GM12878 (cell line): ENCODE results near the gene LMAN1L. TPM values are rescaled to one million over a fixed set of nuclear protein-coding genes. Genes with fewer than 3 reads are reported as not detected.

Experiments used
- ATF7 ChIP-seq: fragments of 450-650 bp; IDR thresholded peaks from 2 replicates; pipeline ENCODE4 v1.6.1; 2016; ENCODE audit warnings: low read depth, mild to moderate bottlenecking
- CBX3 ChIP-seq: fragments of 200-600 bp; sonication (generic); IDR thresholded peaks from 2 replicates; pipeline ENCODE4 v1.6.1; 2016; ENCODE audit warnings: low read depth, borderline replicate concordance
- CBX5 ChIP-seq: sonication (generic); IDR thresholded peaks from 2 replicates; pipeline ENCODE4 v1.6.1; 2016; ENCODE audit warnings: low read depth, moderate library complexity, mild to moderate bottlenecking, inconsistent platforms
- CHD4 ChIP-seq: fragments of 200-600 bp; sonication (generic); IDR thresholded peaks from 2 replicates; pipeline ENCODE4 v1.6.1; 2016; ENCODE audit warnings: mild to moderate bottlenecking
- DPF2 ChIP-seq: fragments of 450-650 bp; IDR thresholded peaks from 2 replicates; pipeline ENCODE4 v1.6.1; 2017; ENCODE audit warnings: mild to moderate bottlenecking
- E2F8 ChIP-seq: fragments of 450-650 bp; IDR thresholded peaks from 2 replicates; pipeline ENCODE4 v1.6.1; 2018; ENCODE audit warnings: mild to moderate bottlenecking, low read depth, moderate library complexity; ENCODE audit not compliant: partially characterized antibody
- ETV6 ChIP-seq, 2 experiments: fragments of 450-650 bp in 1 of 2; IDR thresholded peaks in 1 of 2; conservative IDR thresholded peaks in 1 of 2; 2 replicates each; pipeline ENCODE4 v1.6.1; 2014; ENCODE audit warnings: antibody characterized with exemption in 1 of 2, borderline replicate concordance in 1 of 2, low read depth in 1 of 2, mild to moderate bottlenecking in 1 of 2, moderate library complexity in 1 of 2
- FOXM1 ChIP-seq: IDR thresholded peaks from 2 replicates; pipeline ENCODE4 v1.6.1; 2012; ENCODE audit warnings: low read depth, mild to moderate bottlenecking, inconsistent platforms, low read length, moderate library complexity
- IKZF1 ChIP-seq: fragments of 450-650 bp; conservative IDR thresholded peaks from 2 replicates; pipeline ENCODE4 v1.6.1; 2017; ENCODE audit warnings: antibody characterized with exemption, mild to moderate bottlenecking
- JUND ChIP-seq: IDR thresholded peaks from 2 replicates; pipeline ENCODE4 v1.6.1; 2012; ENCODE audit warnings: low read depth, mild to moderate bottlenecking, low read length, improper control_type of control experiment, moderate library complexity
- RB1 ChIP-seq: fragments of 450-650 bp; formaldehyde crosslinking; IDR thresholded peaks from 2 replicates; pipeline ENCODE4 v1.6.1; 2017; ENCODE audit warnings: mild to moderate bottlenecking, borderline replicate concordance
- RELA ChIP-seq: fragments of 450-650 bp; IDR thresholded peaks from 2 replicates; pipeline ENCODE4 v1.8.0; 2014; ENCODE audit warnings: borderline replicate concordance; ENCODE audit not compliant: partially characterized antibody
- SIX5 ChIP-seq: IDR thresholded peaks from 2 replicates; pipeline ENCODE4 v1.6.1; 2011; ENCODE audit warnings: mild to moderate bottlenecking, low read depth, low read length, moderate library complexity; ENCODE audit not compliant: severe bottlenecking
- SMARCA5 ChIP-seq: fragments of 450-650 bp; IDR thresholded peaks from 2 replicates; pipeline ENCODE4 v1.6.1; 2017; ENCODE audit warnings: mild to moderate bottlenecking
- polyA plus RNA-seq, 11 experiments: library from polyadenylated mRNA; depleted of rRNA in 4 of 11; unstranded in 6 of 11; stranded (reverse) in 5 of 11; fragments of >200 nt; fragmentation: Nextera tagmentation in 4 of 11; fragmentation: Illumina TruSeq in 1 of 11; extraction: Ambion mirVana in 4 of 11; extraction: Trizol in 1 of 11; gene quantifications; 1 replicate in 1 of 11; 2 replicates in 10 of 11; pipeline versions ENCODE4 v1.2.1 to v1.2.3, GENCODE V29; 2011 to 2016; ENCODE audit warnings: inconsistent platforms in 2 of 11, missing spikeins in 2 of 11, low read depth in 1 of 11
- total RNA-seq, 4 experiments: library from RNA; depleted of rRNA in 3 of 4; stranded (reverse); fragments of >200 nt in 3 of 4; fragmentation: Illumina TruSeq in 1 of 4; extraction: Trizol in 1 of 4; gene quantifications; 2 replicates each; pipeline versions ENCODE4 v1.2.1 to v1.2.3, GENCODE V29; 2013 to 2021
- TF ChIP-seq, protein P1 (sequence below): fragments of 450-650 bp; formaldehyde crosslinking; IDR thresholded peaks from 2 replicates; pipeline ENCODE4 v1.4.0; 2022; ENCODE audit warnings: mild to moderate bottlenecking, moderate library complexity
- TF ChIP-seq, protein P2 (sequence below): IDR thresholded peaks from 2 replicates; pipeline ENCODE4 v1.6.1; 2012; ENCODE audit warnings: low read depth, low read length, improper control_type of control experiment

The LMAN1L gene
- total and polyA plus RNA-seq, 10 of the 15 experiments (the other 5 are each of a cell fraction or from before 2014, with no cell fraction given) = not detected

- TF ChIP-seq ETV6 (conservative IDR thresholded peaks at IDR 0.05 in 1 of 2, IDR thresholded peaks at IDR 0.05 in 1 of 2; ENCODE audit: borderline replicate concordance in 1 of 2, low read depth in 1 of 2) (no peak), FOXM1 (no peak), JUND (no peak), SIX5 (no peak), RB1 (no peak), RELA (peak; percentile 54), CBX5 (no peak), E2F8 (no peak), ATF7 (no peak), DPF2 (no peak; the same call in 1 of the 2 replicates), CHD4 (no peak), SMARCA5 (0 out of 2 replicates have a peak, but pooled peaks have one; percentile 61), IKZF1 (no peak), CBX3 (no peak)
- TF ChIP-seq, protein P1, sequence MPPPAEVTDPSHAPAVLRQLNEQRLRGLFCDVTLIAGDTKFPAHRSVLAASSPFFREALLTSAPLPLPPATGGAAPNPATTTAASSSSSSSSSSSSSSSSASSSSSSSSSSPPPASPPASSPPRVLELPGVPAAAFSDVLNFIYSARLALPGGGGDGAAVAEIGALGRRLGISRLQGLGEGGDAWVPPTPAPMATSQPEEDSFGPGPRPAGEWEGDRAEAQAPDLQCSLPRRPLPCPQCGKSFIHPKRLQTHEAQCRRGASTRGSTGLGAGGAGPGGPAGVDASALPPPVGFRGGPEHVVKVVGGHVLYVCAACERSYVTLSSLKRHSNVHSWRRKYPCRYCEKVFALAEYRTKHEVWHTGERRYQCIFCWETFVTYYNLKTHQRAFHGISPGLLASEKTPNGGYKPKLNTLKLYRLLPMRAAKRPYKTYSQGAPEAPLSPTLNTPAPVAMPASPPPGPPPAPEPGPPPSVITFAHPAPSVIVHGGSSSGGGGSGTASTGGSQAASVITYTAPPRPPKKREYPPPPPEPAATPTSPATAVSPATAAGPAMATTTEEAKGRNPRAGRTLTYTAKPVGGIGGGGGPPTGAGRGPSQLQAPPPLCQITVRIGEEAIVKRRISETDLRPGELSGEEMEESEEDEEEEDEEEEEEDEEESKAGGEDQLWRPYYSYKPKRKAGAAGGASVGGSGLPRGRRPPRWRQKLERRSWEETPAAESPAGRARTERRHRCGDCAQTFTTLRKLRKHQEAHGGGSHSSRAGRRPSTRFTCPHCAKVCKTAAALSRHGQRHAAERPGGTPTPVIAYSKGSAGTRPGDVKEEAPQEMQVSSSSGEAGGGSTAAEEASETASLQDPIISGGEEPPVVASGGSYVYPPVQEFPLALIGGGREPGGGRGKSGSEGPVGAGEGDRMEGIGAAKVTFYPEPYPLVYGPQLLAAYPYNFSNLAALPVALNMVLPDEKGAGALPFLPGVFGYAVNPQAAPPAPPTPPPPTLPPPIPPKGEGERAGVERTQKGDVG = no peak
- TF ChIP-seq, protein P2, sequence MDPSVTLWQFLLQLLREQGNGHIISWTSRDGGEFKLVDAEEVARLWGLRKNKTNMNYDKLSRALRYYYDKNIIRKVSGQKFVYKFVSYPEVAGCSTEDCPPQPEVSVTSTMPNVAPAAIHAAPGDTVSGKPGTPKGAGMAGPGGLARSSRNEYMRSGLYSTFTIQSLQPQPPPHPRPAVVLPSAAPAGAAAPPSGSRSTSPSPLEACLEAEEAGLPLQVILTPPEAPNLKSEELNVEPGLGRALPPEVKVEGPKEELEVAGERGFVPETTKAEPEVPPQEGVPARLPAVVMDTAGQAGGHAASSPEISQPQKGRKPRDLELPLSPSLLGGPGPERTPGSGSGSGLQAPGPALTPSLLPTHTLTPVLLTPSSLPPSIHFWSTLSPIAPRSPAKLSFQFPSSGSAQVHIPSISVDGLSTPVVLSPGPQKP = no peak
Observed at GRCh38 chr15:74782259-74783071, 30.2 kb upstream of the LMAN1L start (continued).
